NB4 (cell line): ENCODE results near the gene LRRC4C.

Experiments
- CTCF ChIP-seq: IDR thresholded peaks from one replicate; pipeline ENCODE4 v1.5.1; 2012; ENCODE audit warnings: low read depth, low read length
- POLR2A ChIP-seq: IDR thresholded peaks from 2 replicates; pipeline ENCODE4 v1.6.1; 2011; ENCODE audit warnings: mild to moderate bottlenecking; ENCODE audit not compliant: insufficient read length; ENCODE audit errors: extremely low read depth

DNA sequence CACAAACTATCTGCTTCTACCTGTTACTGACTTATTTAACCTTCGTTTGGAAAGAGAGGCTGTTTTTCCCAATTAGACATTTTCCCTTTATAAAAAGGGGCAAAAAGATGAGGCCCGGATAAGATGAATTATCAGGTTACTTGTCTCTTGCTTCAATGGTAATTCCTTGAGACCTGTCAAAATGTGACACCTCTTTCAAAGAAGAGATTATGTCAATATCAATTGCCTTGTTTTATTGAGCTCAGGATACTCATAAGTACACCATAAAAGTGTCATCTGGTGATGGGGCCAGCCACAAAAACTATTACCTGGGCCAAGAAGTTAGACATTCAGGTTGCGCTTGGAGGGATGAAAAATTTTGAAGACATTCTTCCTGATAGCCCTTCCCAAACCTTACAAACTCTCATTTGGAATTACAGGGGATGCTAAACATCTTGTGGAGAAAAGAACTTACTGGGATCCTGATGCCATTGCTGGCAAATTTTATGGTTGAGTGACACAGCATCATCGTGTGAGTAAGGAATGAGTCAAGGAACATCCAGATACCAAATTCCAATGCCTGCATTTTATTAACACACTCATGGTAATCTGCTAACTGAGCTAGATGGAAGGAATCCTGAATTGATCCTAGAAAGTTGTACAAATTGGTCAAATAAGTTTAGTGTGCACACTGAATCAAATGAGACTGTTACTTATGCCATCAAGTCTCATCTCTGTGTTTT, 1071.2 kb downstream of the LRRC4C start:
- TF ChIP-seq CTCF (no peak), POLR2A (no peak)
